Keratinocyte (primary cell): Measurements from ENCODE around the gene PLD1. TPM values are rescaled to one million over a fixed set of nuclear protein-coding genes. Genes with fewer than 3 reads are reported as not detected.

ENCODE experiments used
- DNase-seq: peaks from one replicate; pipeline ENCODE4 v3.0.0-alpha.2; 2011; ENCODE audit warnings: low read depth, missing footprints, low spot score
- FAIRE-seq: peaks from 2 replicates; lab custom pipeline; 2011; peaks lifted over from hg19 to GRCh38; lab: Jason Lieb, UNC
- H2AFZ ChIP-seq: 2 replicates; pipeline ENCODE4 v1.6.0; 2012; ENCODE audit warnings: low read length, control low read depth, inconsistent platforms; ENCODE audit not compliant: control insufficient read depth
- H3K27ac ChIP-seq: 2 replicates; pipeline ENCODE4 v1.5.1; 2011; ENCODE audit warnings: low read length; ENCODE audit not compliant: control insufficient read depth, insufficient read depth
- H3K27me3 ChIP-seq: 3 replicates; pipeline ENCODE4 v1.6.0; 2011; ENCODE audit warnings: low read length; ENCODE audit not compliant: control insufficient read depth, insufficient read depth; ENCODE audit errors: extremely low read depth
- H3K36me3 ChIP-seq, 2 experiments: 2 replicates in 1 of 2; 3 replicates in 1 of 2; pipeline ENCODE4 v1.5.1; 2011; ENCODE audit warnings: low read length in 2 of 2, mild to moderate bottlenecking in 1 of 2; ENCODE audit not compliant: control insufficient read depth in 2 of 2, insufficient read depth in 2 of 2; ENCODE audit errors: extremely low read depth in 1 of 2
- H3K4me1 ChIP-seq: 3 replicates; pipeline ENCODE4 v1.5.1; 2011; ENCODE audit warnings: low read length; ENCODE audit not compliant: control insufficient read depth, insufficient read depth; ENCODE audit errors: extremely low read depth
- H3K4me2 ChIP-seq: 3 replicates; pipeline ENCODE4 v1.6.0; 2011; ENCODE audit warnings: low read depth, low read length; ENCODE audit not compliant: control insufficient read depth, insufficient read depth; ENCODE audit errors: extremely low read depth
- H3K4me3 ChIP-seq, 3 experiments: fragments of 200-600 bp in 1 of 3; sonication (generic) in 1 of 3; 2 replicates in 2 of 3; 3 replicates in 1 of 3; pipeline ENCODE4 v1.5.1; 2011 to 2016; ENCODE audit warnings: low read length in 3 of 3, mild to moderate bottlenecking in 3 of 3, control low read depth in 2 of 3, inconsistent platforms in 1 of 3, low read depth in 1 of 3, mixed read lengths in 1 of 3, mixed run types in 1 of 3, moderate library complexity in 1 of 3; ENCODE audit not compliant: control insufficient read depth in 2 of 3, insufficient read depth in 2 of 3; ENCODE audit errors: extremely low read depth in 1 of 3
- H3K79me2 ChIP-seq: 2 replicates; pipeline ENCODE4 v1.6.0; 2012; ENCODE audit warnings: low read length; ENCODE audit not compliant: control insufficient read depth, insufficient read depth
- H3K9ac ChIP-seq: 3 replicates; pipeline ENCODE4 v1.6.0; 2011; ENCODE audit warnings: low read length; ENCODE audit not compliant: control insufficient read depth, insufficient read depth; ENCODE audit errors: extremely low read depth
- H3K9me1 ChIP-seq: 3 replicates; pipeline ENCODE4 v1.6.0; 2011; ENCODE audit warnings: low read length; ENCODE audit not compliant: control insufficient read depth, insufficient read depth; ENCODE audit errors: extremely low read depth
- H3K9me3 ChIP-seq: 2 replicates; pipeline ENCODE4 v1.5.1; 2012; ENCODE audit warnings: low read depth, low read length; ENCODE audit not compliant: control insufficient read depth
- H4K20me1 ChIP-seq: 3 replicates; pipeline ENCODE4 v1.6.0; 2011; ENCODE audit warnings: low read length; ENCODE audit not compliant: control insufficient read depth, insufficient read depth; ENCODE audit errors: extremely low read depth
- EZH2 ChIP-seq: IDR thresholded peaks from one replicate; pipeline ENCODE4 v1.6.1; 2012; ENCODE audit warnings: inconsistent platforms, mild to moderate bottlenecking, low read length, moderate library complexity
- dilution Hi-C: fragments of 300-500 bp; cut with MboI; formaldehyde crosslinking; loops from one replicate; pipeline ENCODE4 v1.7.0; 2020; ENCODE audit warnings: low sequenced_read_pairs; ENCODE audit not compliant: extremely low pct_ligation_motif_present
- polyA plus RNA-seq, 5 experiments: library from polyadenylated mRNA; depleted of rRNA in 3 of 5; stranded (reverse) in 3 of 5; stranded (forward) in 1 of 5; unstranded in 1 of 5; fragments of >200 nt; gene quantifications; 1 replicate in 1 of 5; 2 replicates in 3 of 5; 3 replicates in 1 of 5; pipeline versions ENCODE4 v1.2.1 to v1.2.3, GENCODE V29; 2011 to 2012; ENCODE audit warnings: missing spikeins in 2 of 5, low read depth in 1 of 5, low replicate concordance in 1 of 5
- TF ChIP-seq, protein P1 (sequence below), 3 experiments: IDR thresholded peaks in 1 of 3; conservative IDR thresholded peaks in 1 of 3; optimal IDR thresholded peaks in 1 of 3; 2 replicates in 2 of 3; 3 replicates in 1 of 3; pipeline versions ENCODE3 to v1.5.1; 2011; ENCODE audit warnings: low read length in 3 of 3, mild to moderate bottlenecking in 3 of 3, moderate library complexity in 2 of 3, control low read depth in 1 of 3, inconsistent platforms in 1 of 3; ENCODE audit not compliant: insufficient read depth in 2 of 3; ENCODE audit errors: extremely low read depth in 1 of 3

The PLD1 gene
- polyA plus RNA-seq, 1 donor (not counting 4 experiments of a cell fraction or from before 2014, with no cell fraction given) = 14.7 TPM

DNA sequence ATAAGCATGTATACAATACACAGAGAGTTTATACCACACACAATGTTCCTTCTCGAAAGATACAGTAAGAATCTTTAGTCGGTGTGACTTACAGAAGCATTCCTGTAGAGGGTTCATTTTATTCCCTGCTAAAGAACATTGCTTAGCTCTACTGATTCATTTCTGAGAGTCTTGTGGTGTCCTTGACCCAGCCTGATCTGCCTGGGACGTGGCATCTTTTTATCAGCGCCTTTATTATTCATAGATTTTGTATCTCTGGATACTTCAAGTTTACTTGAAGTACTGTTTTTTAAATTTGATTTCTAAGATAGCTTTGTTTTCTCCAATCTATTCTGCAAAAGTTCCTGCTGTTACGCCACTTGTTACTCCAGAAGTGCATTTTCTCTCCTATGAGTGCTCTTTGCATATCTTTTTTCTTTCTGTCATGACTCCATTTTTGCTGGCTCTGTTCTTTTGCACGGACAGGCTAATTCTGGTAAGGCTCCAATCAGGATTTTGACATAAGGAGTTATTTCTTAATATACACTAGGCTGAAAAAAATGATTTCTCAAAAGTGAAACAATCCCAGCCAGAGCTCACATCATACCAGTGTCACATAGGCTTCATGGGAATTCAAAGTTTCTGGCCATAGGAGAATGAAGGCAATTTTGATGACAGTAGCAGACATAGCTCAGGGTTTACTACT, 235.6 kb downstream of the PLD1 start:
- Histone ChIP-seq H3K9me3 (no peaks in the 10 kb centered on the region), H3K27me3 (no peaks in the 10 kb centered on the region), H3K27ac (no peak overlapping the region), H4K20me1 (no peaks in the 10 kb centered on the region), H3K4me1 (no peaks in the 10 kb centered on the region), H3K4me2 (no peak overlapping the region), H3K9ac (no peak overlapping the region), H3K4me3 (no peak overlapping the region), H3K9me1 (no peaks in the 10 kb centered on the region), H3K79me2 (no peaks in the 10 kb centered on the region), H2AFZ (no peak overlapping the region), H3K36me3 (no peaks in the 10 kb centered on the region)
- DNase-seq = no peak
- no peak for FAIRE-seq
- dilution Hi-C loops = no loop called here
- TF ChIP-seq, protein P1, sequence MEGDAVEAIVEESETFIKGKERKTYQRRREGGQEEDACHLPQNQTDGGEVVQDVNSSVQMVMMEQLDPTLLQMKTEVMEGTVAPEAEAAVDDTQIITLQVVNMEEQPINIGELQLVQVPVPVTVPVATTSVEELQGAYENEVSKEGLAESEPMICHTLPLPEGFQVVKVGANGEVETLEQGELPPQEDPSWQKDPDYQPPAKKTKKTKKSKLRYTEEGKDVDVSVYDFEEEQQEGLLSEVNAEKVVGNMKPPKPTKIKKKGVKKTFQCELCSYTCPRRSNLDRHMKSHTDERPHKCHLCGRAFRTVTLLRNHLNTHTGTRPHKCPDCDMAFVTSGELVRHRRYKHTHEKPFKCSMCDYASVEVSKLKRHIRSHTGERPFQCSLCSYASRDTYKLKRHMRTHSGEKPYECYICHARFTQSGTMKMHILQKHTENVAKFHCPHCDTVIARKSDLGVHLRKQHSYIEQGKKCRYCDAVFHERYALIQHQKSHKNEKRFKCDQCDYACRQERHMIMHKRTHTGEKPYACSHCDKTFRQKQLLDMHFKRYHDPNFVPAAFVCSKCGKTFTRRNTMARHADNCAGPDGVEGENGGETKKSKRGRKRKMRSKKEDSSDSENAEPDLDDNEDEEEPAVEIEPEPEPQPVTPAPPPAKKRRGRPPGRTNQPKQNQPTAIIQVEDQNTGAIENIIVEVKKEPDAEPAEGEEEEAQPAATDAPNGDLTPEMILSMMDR (optimal IDR thresholded peaks at IDR 0.05 in 1 of 3, IDR thresholded peaks at IDR 0.05 in 1 of 3, conservative IDR thresholded peaks at IDR 0.05 in 1 of 3; ENCODE audit: extremely low read depth in 1 of 3, insufficient read depth in 2 of 3, low read length in 3 of 3) = no peak
- no peak for TF ChIP-seq EZH2

- H2AFZ ChIP-seq = no peak overlapping the region
- no peak overlapping the region for H3K9ac ChIP-seq
- FAIRE-seq (no peak), DNase-seq (no peak)
- no peak overlapping the region for H3K4me2 ChIP-seq
- H4K20me1 ChIP-seq = no peaks in the 10 kb centered on the region
- H3K27ac ChIP-seq = no peak overlapping the region
- no peaks in the 10 kb centered on the region for H3K4me1 ChIP-seq
- H3K27me3 ChIP-seq = no peaks in the 10 kb centered on the region
- no peaks in the 10 kb centered on the region for H3K9me3 ChIP-seq
- TF ChIP-seq, protein P1 (optimal IDR thresholded peaks at IDR 0.05 in 1 of 3, IDR thresholded peaks at IDR 0.05 in 1 of 3, conservative IDR thresholded peaks at IDR 0.05 in 1 of 3; ENCODE audit: extremely low read depth in 1 of 3, insufficient read depth in 2 of 3, low read length in 3 of 3) = no peak
- TF ChIP-seq EZH2 = no peak
- no peaks in the 10 kb centered on the region for H3K36me3 ChIP-seq
- dilution Hi-C loops = no loop called here
- no peak overlapping the region for H3K4me3 ChIP-seq
- no peaks in the 10 kb centered on the region for H3K79me2 ChIP-seq
- no peaks in the 10 kb centered on the region for H3K9me1 ChIP-seq
Measured at GRCh38 chr3:171569571-171570132, 240.6 kb downstream of the PLD1 start.
